Measurements from ENCODE around the gene GPR160. TPM values are rescaled to one million over a fixed set of nuclear protein-coding genes. Genes with fewer than 3 reads are reported as not detected.

GPR160 gene
- polyA plus RNA-seq, 3 donors: 10.0 to 19.7 (median 11.5) TPM

- peaks cover 2% of the 10 kb centered on the region for H3K4me1 Mint-ChIP-seq
- peaks cover 72 to 99% of the 10 kb centered on the region in 2 donors for H3K36me3 ChIP-seq (replicated peaks in 1 of 2; ENCODE audit: control insufficient read depth in 1 of 2, insufficient read depth in 2 of 2, low read length in 2 of 2)
- DNase-seq: no peak
- no peaks in the 10 kb centered on the region for H3K27me3 ChIP-seq (ENCODE audit: control insufficient read depth in 2 of 2, insufficient read depth in 2 of 2, low read length in 2 of 2)
- no peak overlapping the region for H3K9ac ChIP-seq (ENCODE audit: insufficient read depth, low read length, poor library complexity, severe bottlenecking)
- H3K4me2 ChIP-seq (replicated peaks; ENCODE audit: extremely low read depth, low read length, poor library complexity, severe bottlenecking): no peak overlapping the region
- no peak overlapping the region for H2AFZ ChIP-seq (ENCODE audit: insufficient read depth, low read depth, low read length, poor library complexity, severe bottlenecking)
- H3K27ac Mint-ChIP-seq: peak overlapping the region in 1 of 7 donors; percentile 61
- H4K20me1 ChIP-seq (ENCODE audit: insufficient read depth, low read length): peaks cover 12% of the 10 kb centered on the region
- no CpG with 5 or more reads among the region's 4 CpGs for WGBS (ENCODE audit: insufficient coverage)
- H3K79me2 ChIP-seq (ENCODE audit: insufficient read depth, low read length): no peaks in the 10 kb centered on the region
- H3K4me1 ChIP-seq (ENCODE audit: control insufficient read depth in 1 of 2, insufficient read depth in 2 of 2, low read length in 2 of 2): no peaks in the 10 kb centered on the region
- H3K9me3 Mint-ChIP-seq: no peaks in the 10 kb centered on the region
- H3K4me3 Mint-ChIP-seq: no peak overlapping the region
- intact Hi-C loops (cut with micrococcal nuclease): no loop called here
- H3K27ac ChIP-seq (ENCODE audit: low read depth in 1 of 2, low read length in 2 of 2): no peak overlapping the region
- TF ChIP-seq CTCF (IDR thresholded peaks at IDR 0.05): no peak
- no peaks in the 10 kb centered on the region for H3K27me3 Mint-ChIP-seq (ENCODE audit: low read depth in 3 of 3)
- H3K9me3 ChIP-seq (replicated peaks in 1 of 2; ENCODE audit: control insufficient read depth in 1 of 2, insufficient read depth in 1 of 2, low read length in 2 of 2): no peaks in the 10 kb centered on the region
- peaks cover 69 to 77% of the 10 kb centered on the region in 2 donors for H3K36me3 Mint-ChIP-seq
- H3K4me3 ChIP-seq (replicated peaks in 1 of 3; ENCODE audit: low read depth in 2 of 3, low read length in 3 of 3): no peak overlapping the region
These were observed 58.0 kb downstream of the GPR160 start for GRCh38 chr3:170095771-170096170.

- Histone ChIP-seq H3K4me2 (replicated peaks; ENCODE audit: extremely low read depth, low read length, poor library complexity, severe bottlenecking) (no peak overlapping the region), H4K20me1 (ENCODE audit: insufficient read depth, low read length) (peaks cover 12% of the 10 kb centered on the region), H3K27me3 (ENCODE audit: control insufficient read depth in 2 of 2, insufficient read depth in 2 of 2, low read length in 2 of 2) (no peaks in the 10 kb centered on the region), H3K9ac (ENCODE audit: insufficient read depth, low read length, poor library complexity, severe bottlenecking) (no peak overlapping the region), H3K9me3 (replicated peaks in 1 of 2; ENCODE audit: control insufficient read depth in 1 of 2, insufficient read depth in 1 of 2, low read length in 2 of 2) (no peaks in the 10 kb centered on the region), H3K27ac (ENCODE audit: low read depth in 1 of 2, low read length in 2 of 2) (no peak overlapping the region), H3K79me2 (ENCODE audit: insufficient read depth, low read length) (no peaks in the 10 kb centered on the region), H2AFZ (ENCODE audit: insufficient read depth, low read depth, low read length, poor library complexity, severe bottlenecking) (no peak overlapping the region), H3K4me3 (replicated peaks in 1 of 3; ENCODE audit: low read depth in 2 of 3, low read length in 3 of 3) (no peak overlapping the region), H3K36me3 (replicated peaks in 1 of 2; ENCODE audit: control insufficient read depth in 1 of 2, insufficient read depth in 2 of 2, low read length in 2 of 2) (peaks cover 77 to 99% of the 10 kb centered on the region in 2 donors), H3K4me1 (ENCODE audit: control insufficient read depth in 1 of 2, insufficient read depth in 2 of 2, low read length in 2 of 2) (no peaks in the 10 kb centered on the region)
- Mint-ChIP-seq H3K27me3 (ENCODE audit: low read depth in 3 of 3) (no peaks in the 10 kb centered on the region), H3K9me3 (no peaks in the 10 kb centered on the region), H3K36me3 (peaks cover 69 to 78% of the 10 kb centered on the region in 2 donors), H3K27ac (peak overlapping the region in 1 of 7 donors; percentile 46), H3K4me1 (peaks cover 2% of the 10 kb centered on the region), H3K4me3 (no peak overlapping the region)
- intact Hi-C loops (cut with micrococcal nuclease): no loop called here
- DNase-seq: no peak
- TF ChIP-seq CTCF (IDR thresholded peaks at IDR 0.05): no peak
- WGBS (ENCODE audit: insufficient coverage): no CpG with 5 or more reads among the region's 3 CpGs
These were observed 58.5 kb downstream of the GPR160 start for GRCh38 chr3:170096342-170096741.

All from CD14-positive monocyte (primary cell).